Airway epithelial cell (primary cell): ENCODE data around the gene ZNF451. TPM values are rescaled to one million over a fixed set of nuclear protein-coding genes. Genes with fewer than 3 reads are reported as not detected.

ENCODE experiments used
- total RNA-seq: library from RNA; depleted of rRNA; stranded (reverse); fragments of >200 nt; gene quantifications from 2 replicates; pipeline ENCODE4 v1.2.3, GENCODE V29; 2015

Gene ZNF451
- total RNA-seq = 16.3 and 22.7 TPM in 2 replicates

GRCh38 chr6:57089687-57090457 lies at the start of gene ZNF451:
ZNF451 (plus strand) TSS chr6:57090188; CDS start chr6:57090254, 66 bp downstream.

GRCh38 chr6:57046332-57047256 lies 43.4 kb upstream of the ZNF451 start, which contains the start of gene KIAA1586:
KIAA1586 (plus strand) TSS chr6:57046693; CDS start chr6:57046756, 63 bp downstream.

GRCh38 chr6:57172136-57173055 lies 82.4 kb downstream of the ZNF451 start, which contains the start of gene BAG2:
BAG2 (plus strand) TSS chr6:57172326; CDS start chr6:57172698, 372 bp downstream.

Other genes with a start within 250 kb of the ZNF451 start
- gene BEND6, start 135.1 kb upstream of the ZNF451 start, total RNA-seq = 0.23 and 0.28 TPM in 2 replicates
- gene KIAA1586, start 43.5 kb upstream of the ZNF451 start, total RNA-seq = 3.3 and 5.6 TPM in 2 replicates
- gene BAG2, start 82.1 kb downstream of the ZNF451 start, total RNA-seq = 1.6 and 1.7 TPM in 2 replicates
- gene RAB23, start 132.1 kb downstream of the ZNF451 start, total RNA-seq = 6.0 and 9.9 TPM in 2 replicates
- gene PRIM2, start 227.4 kb downstream of the ZNF451 start, total RNA-seq = 12.5 and 16.9 TPM in 2 replicates